Lung (tissue), 12 donors: ENCODE results near the gene FBN3. TPM values are rescaled to one million over a fixed set of nuclear protein-coding genes. Genes with fewer than 3 reads are reported as not detected.

Experiments used
- ATAC-seq: fragments of 200-7000 bp; cut with Tn5 transposase; one replicate; pipeline ENCODE4 v1.9.1; 2020; ENCODE audit warnings: moderate number of reproducible peaks; ENCODE audit not compliant: insufficient read depth, low FRiP score
- DNase-seq, 3 donors: peaks; one replicate each; pipeline ENCODE4 v3.0.0-alpha.2; 2013 to 2017
- H3K27ac ChIP-seq, 2 donors: one replicate each; pipeline ENCODE4 v1.5.1; 2013; ENCODE audit warnings: mild to moderate bottlenecking in 2 of 2, moderate library complexity in 2 of 2, control low read depth in 1 of 2, inconsistent platforms in 1 of 2, low read depth in 1 of 2, low read length in 1 of 2
- H3K27me3 ChIP-seq, 3 donors: one replicate each; pipeline ENCODE4 v1.5.1; 2013; ENCODE audit warnings: low read length in 2 of 3; ENCODE audit not compliant: control insufficient read depth in 3 of 3, insufficient read depth in 3 of 3
- H3K36me3 ChIP-seq, 4 donors: one replicate each; pipeline ENCODE4 v1.5.1; 2013; ENCODE audit warnings: low read length in 4 of 4, mild to moderate bottlenecking in 1 of 4, moderate library complexity in 1 of 4; ENCODE audit not compliant: control insufficient read depth in 4 of 4, insufficient read depth in 4 of 4
- H3K4me1 ChIP-seq, 5 donors: one replicate each; pipeline ENCODE4 v1.5.1; 2013; ENCODE audit warnings: low read length in 5 of 5, mild to moderate bottlenecking in 2 of 5, moderate library complexity in 1 of 5; ENCODE audit not compliant: control insufficient read depth in 5 of 5, insufficient read depth in 5 of 5
- H3K4me3 ChIP-seq: one replicate; pipeline ENCODE4 v1.5.1; 2013; ENCODE audit warnings: mild to moderate bottlenecking, control low read depth, moderate library complexity
- H3K9ac ChIP-seq, 2 donors: one replicate each; pipeline ENCODE4 v1.5.1; 2013; ENCODE audit warnings: low read length in 2 of 2, control low read depth in 1 of 2; ENCODE audit not compliant: insufficient read depth in 1 of 2
- H3K9me3 ChIP-seq, 4 donors: one replicate each; pipeline ENCODE4 v1.5.1; 2013; ENCODE audit warnings: low read length in 3 of 4, mild to moderate bottlenecking in 1 of 4, moderate library complexity in 1 of 4; ENCODE audit not compliant: control insufficient read depth in 4 of 4, insufficient read depth in 3 of 4
- WGBS, 2 donors: extraction: QIAGEN DNeasy Blood & Tissue Kit; methylation state at CpG; one replicate each; pipeline ENCODE4 v1.1.7; 2013; 5-methylcytosine and 5-hydroxymethylcytosine counted together
- polyA plus RNA-seq, 2 donors: library from polyadenylated mRNA; stranded (reverse); fragments of 200-250 nt; gene quantifications; one replicate each; pipeline ENCODE4 v1.2.1, GENCODE V29; 2013
- total RNA-seq, 2 donors: library from RNA; depleted of rRNA in 1 of 2; stranded (reverse); fragments of >200 nt in 1 of 2; gene quantifications; one replicate each; pipeline ENCODE4 v1.2.1, GENCODE V29; 2014 to 2021
- TF ChIP-seq, protein P1 (sequence below): IDR thresholded peaks from 2 replicates; pipeline ENCODE4 v1.5.1; 2012; ENCODE audit warnings: mild to moderate bottlenecking; ENCODE audit errors: control extremely low read depth, extremely low read depth
- donor health status: control.
- donor health status: control.
- donor health status: Bipolar disorder and iron deficiency.
- donor health status: healthy.
- donor health status: DM: yes; HTN: yes; CAD: no.

The FBN3 gene
- total and polyA plus RNA-seq, 4 donors, result 0.32 to 26.4 (median 2.1) TPM

DNA sequence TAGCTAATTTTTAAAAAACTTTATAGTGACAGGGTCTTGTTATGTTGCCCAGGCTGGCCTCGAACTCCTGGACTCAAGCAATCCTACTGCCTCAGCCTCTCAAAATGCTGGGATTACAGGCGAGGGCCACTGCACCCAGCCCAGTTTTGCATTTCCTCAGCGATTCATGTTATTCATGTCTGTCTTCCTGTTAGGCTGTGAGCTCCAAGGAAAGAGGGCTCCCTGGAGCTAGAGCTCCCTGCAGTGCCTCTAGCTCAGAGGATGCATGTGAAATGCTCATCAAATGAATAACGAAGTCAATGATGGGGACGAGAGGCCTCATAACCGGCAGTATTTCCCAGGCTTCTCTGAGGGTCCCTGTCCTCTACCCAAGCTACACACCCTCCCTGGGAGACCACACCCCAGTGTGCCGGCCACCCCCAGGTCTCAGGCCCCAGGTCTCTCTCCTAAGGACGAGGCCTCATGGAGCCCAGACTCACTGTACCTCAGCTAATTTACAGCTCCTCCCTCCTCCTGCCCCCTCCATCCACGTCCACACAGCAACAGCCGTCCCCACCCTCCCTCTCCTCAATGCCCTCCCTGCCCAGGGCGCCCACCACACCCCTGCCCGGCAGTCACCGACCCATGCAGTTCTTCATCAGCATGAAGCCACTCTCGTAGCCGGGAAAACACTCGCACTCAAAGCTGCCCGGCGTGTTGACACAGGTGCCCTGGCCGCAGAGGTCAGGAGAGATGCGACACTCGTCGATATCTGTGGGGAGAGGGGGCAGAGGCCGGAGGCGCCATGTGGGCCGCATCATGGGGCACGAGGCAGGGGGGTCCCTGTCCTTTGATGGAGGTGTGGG lies 28.5 kb downstream of the FBN3 start:
- Histone ChIP-seq H3K27ac (no peak overlapping the region), H3K9me3 (no peaks in the 10 kb centered on the region), H3K36me3 (no peaks in the 10 kb centered on the region), H3K4me3 (no peak overlapping the region), H3K4me1 (no peaks in the 10 kb centered on the region), H3K27me3 (no peaks in the 10 kb centered on the region), H3K9ac (no peak overlapping the region)
- TF ChIP-seq, protein P1, sequence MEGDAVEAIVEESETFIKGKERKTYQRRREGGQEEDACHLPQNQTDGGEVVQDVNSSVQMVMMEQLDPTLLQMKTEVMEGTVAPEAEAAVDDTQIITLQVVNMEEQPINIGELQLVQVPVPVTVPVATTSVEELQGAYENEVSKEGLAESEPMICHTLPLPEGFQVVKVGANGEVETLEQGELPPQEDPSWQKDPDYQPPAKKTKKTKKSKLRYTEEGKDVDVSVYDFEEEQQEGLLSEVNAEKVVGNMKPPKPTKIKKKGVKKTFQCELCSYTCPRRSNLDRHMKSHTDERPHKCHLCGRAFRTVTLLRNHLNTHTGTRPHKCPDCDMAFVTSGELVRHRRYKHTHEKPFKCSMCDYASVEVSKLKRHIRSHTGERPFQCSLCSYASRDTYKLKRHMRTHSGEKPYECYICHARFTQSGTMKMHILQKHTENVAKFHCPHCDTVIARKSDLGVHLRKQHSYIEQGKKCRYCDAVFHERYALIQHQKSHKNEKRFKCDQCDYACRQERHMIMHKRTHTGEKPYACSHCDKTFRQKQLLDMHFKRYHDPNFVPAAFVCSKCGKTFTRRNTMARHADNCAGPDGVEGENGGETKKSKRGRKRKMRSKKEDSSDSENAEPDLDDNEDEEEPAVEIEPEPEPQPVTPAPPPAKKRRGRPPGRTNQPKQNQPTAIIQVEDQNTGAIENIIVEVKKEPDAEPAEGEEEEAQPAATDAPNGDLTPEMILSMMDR, result no peak
- ATAC-seq, result no peak
- 86 to 89% methylated on average over 26 of the region's 26 CpGs for WGBS, 2 donors
- DNase-seq, result no peak

DNA sequence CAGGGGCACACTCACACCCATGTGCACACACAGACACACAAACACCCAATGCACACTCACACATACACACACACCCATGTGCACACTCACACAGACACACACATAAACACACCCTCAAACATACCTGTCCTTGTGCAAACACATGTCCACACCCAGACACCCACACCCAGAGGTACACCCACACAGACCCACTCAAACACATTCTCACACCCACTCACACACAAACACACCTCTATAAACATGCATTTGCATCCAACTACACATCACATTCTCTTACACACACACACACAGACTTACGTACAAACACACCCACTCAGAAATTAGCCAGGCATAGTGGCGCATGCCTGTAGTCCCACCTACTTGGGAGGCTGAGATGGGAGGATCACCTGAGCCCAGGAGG lies 31.4 kb downstream of the FBN3 start:
- no peaks in the 10 kb centered on the region for H3K4me1 ChIP-seq
- ATAC-seq (no peak), DNase-seq (no peak)
- no peaks in the 10 kb centered on the region for H3K36me3 ChIP-seq
- H3K9me3 ChIP-seq, result no peaks in the 10 kb centered on the region
- H3K27me3 ChIP-seq, result no peaks in the 10 kb centered on the region
- no peak overlapping the region for H3K27ac ChIP-seq
- no peak overlapping the region for H3K9ac ChIP-seq
- TF ChIP-seq, protein P1, result no peak
- 94 to 97% methylated on average over 2 of the region's 2 CpGs for WGBS, 2 donors
- no peak overlapping the region for H3K4me3 ChIP-seq

DNA sequence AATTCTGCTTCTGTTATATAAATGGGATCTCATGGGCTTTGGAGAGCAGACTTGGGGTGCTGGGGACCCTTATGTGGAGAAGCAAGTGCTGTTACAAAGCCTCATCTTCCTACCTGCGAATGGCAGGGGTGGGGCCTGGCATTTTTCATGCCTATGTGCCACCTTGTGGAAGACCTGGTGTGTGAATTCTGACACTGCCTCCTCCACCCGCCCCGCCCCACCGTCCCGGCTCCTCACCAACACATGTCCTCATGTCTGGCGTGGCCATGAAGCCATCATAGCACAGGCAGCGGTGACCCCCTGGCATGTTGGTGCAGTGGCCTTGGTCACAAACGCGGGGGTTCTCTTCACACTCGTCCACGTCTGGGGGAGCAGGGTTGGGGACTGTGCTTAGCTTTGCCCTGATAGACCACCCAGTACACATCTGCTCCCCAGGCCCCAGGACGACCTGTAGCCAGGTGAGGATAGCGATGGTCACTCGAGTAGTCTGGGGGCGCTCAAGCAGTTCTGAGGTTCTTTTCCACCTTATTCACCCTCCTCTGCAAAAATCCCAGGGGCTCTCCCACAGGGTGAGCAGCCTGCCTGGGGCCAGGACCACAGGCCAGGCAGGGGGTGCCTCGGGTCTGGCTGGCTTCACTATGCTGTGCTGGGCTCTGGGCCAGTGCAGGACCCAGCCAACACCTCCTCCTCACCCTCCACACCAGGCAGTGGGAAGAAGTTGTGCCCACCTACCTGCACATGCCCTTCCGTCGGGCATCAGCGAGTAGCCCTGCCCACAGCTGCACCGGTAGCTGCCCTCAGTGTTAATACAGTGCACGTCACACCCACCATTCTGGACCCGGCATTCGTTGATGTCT lies 32.7 kb downstream of the FBN3 start:
- no peaks in the 10 kb centered on the region for H3K9me3 ChIP-seq
- no peaks in the 10 kb centered on the region for H3K36me3 ChIP-seq
- TF ChIP-seq, protein P1, result no peak
- no peak overlapping the region for H3K27ac ChIP-seq
- H3K9ac ChIP-seq, result no peak overlapping the region
- 87 to 91% methylated on average over 23 of the region's 23 CpGs for WGBS, 2 donors
- H3K4me3 ChIP-seq, result no peak overlapping the region
- ATAC-seq (no peak), DNase-seq (no peak)
- no peaks in the 10 kb centered on the region for H3K4me1 ChIP-seq
- no peaks in the 10 kb centered on the region for H3K27me3 ChIP-seq
